GM18858 (cell line): ENCODE data around the gene SIX6.
"Not testable (repeated sequence)": the region's sequence is repeated elsewhere in the genome, so short reads cannot be mapped to it uniquely, and the experiment has no call there.

Experiments
- ATAC-seq: cut with Tn5 transposase; IDR thresholded peaks from one replicate; pipeline ENCODE4 v1.9.1; 2021; ENCODE audit not compliant: unreplicated experiment

The SIX6 gene

GRCh38 chr14:60508707-60509437, at the start of gene SIX6:
SIX6 (plus strand) TSS chr14:60509146; CDS start chr14:60509399, 253 bp downstream.
- ATAC-seq = no peak

- not testable (repeated sequence) for ATAC-seq
Observed at GRCh38 chr14:60480248-60480647, 28.7 kb upstream of the SIX6 start.

GRCh38 chr14:60482743-60483142, 26.2 kb upstream of the SIX6 start:
- no peak for ATAC-seq

GRCh38 chr14:60485057-60485597, 23.8 kb upstream of the SIX6 start:
- no peak for ATAC-seq

- ATAC-seq = no peak
Observed at GRCh38 chr14:60485598-60486251, 23.2 kb upstream of the SIX6 start, which contains the start of gene C14orf39. C14orf39 (minus strand) TSS chr14:60486063; CDS start chr14:60485078, 985 bp downstream.

GRCh38 chr14:60487211-60487610, 21.7 kb upstream of the SIX6 start:
- no peak for ATAC-seq

- ATAC-seq = no peak
Observed at GRCh38 chr14:60488175-60488574, 20.8 kb upstream of the SIX6 start.

GRCh38 chr14:60490270-60490669, 18.7 kb upstream of the SIX6 start:
- ATAC-seq = no peak

- ATAC-seq = no peak
Observed at GRCh38 chr14:60495946-60496345, 13.0 kb upstream of the SIX6 start.

- ATAC-seq = no peak
Observed at GRCh38 chr14:60502541-60502940, 6.4 kb upstream of the SIX6 start.

GRCh38 chr14:60505448-60505847, 3.5 kb upstream of the SIX6 start:
- ATAC-seq = no peak

GRCh38 chr14:60506010-60506409, 2.9 kb upstream of the SIX6 start:
- ATAC-seq = no peak

GRCh38 chr14:60506462-60506984, 2.4 kb upstream of the SIX6 start:
- ATAC-seq = no peak

- ATAC-seq = no peak
Observed at GRCh38 chr14:60506985-60507829, 1.7 kb upstream of the SIX6 start.

GRCh38 chr14:60508363-60508706, 611 bp upstream of the SIX6 start:
- ATAC-seq = no peak

GRCh38 chr14:60509438-60510253, 700 bp downstream of the SIX6 start:
- ATAC-seq = no peak

GRCh38 chr14:60510254-60510950, 1.5 kb downstream of the SIX6 start:
- ATAC-seq = no peak

- no peak for ATAC-seq
Observed at GRCh38 chr14:60510951-60511599, 2.1 kb downstream of the SIX6 start.

- no peak for ATAC-seq
Observed at GRCh38 chr14:60512126-60512525, 3.2 kb downstream of the SIX6 start.
